ENCODE data around the gene KISS1R.

DNA sequence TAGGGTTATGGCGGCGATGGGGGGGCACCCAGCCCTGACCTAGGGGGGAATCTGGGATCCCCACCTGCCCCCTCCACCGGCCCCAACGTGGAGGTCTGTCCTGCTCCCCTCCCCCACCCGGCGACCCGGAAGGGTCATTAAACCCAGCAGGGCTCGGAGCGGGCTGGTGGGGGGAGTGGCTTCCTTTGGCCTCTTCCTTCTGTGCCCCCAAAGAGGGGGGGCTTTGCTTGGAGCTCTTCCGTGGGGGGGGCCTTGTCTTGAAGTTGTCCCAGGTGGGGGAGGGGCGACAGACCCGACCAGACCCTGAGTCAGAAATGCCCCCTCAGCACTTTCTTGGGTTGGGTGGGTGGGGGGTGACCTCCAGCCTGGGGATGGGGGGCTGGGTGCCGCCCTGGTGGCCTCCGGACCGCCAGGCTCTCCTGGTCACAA lies 10.2 kb downstream of the KISS1R start:
- TF ChIP-seq EZH2 (IDR thresholded peaks at IDR 0.05; ENCODE audit: borderline replicate concordance), result no peak
- TF ChIP-seq, protein P1, sequence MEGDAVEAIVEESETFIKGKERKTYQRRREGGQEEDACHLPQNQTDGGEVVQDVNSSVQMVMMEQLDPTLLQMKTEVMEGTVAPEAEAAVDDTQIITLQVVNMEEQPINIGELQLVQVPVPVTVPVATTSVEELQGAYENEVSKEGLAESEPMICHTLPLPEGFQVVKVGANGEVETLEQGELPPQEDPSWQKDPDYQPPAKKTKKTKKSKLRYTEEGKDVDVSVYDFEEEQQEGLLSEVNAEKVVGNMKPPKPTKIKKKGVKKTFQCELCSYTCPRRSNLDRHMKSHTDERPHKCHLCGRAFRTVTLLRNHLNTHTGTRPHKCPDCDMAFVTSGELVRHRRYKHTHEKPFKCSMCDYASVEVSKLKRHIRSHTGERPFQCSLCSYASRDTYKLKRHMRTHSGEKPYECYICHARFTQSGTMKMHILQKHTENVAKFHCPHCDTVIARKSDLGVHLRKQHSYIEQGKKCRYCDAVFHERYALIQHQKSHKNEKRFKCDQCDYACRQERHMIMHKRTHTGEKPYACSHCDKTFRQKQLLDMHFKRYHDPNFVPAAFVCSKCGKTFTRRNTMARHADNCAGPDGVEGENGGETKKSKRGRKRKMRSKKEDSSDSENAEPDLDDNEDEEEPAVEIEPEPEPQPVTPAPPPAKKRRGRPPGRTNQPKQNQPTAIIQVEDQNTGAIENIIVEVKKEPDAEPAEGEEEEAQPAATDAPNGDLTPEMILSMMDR (IDR thresholded peaks at IDR 0.05; ENCODE audit: poor library complexity), result no peak

Measured in hepatocyte (in vitro differentiated cells).